GM21576 (cell line): ENCODE measurements around the gene UBQLN4.

Experiments
- ATAC-seq: cut with Tn5 transposase; IDR thresholded peaks from one replicate; pipeline ENCODE4 v1.9.1; 2021; ENCODE audit warnings: mild to moderate bottlenecking, moderate library complexity; ENCODE audit not compliant: unreplicated experiment

Gene UBQLN4

GRCh38 chr1:156020293-156021092, 33.1 kb downstream of the UBQLN4 start, which contains the start of gene SSR2:
Gene SSR2, minus strand, starts transcription at chr1:156020951. Its CDS starts 784 bp downstream, at chr1:156020167.
- peak; percentile 98 for ATAC-seq

- no peak for ATAC-seq
These were observed 33.7 kb downstream of the UBQLN4 start for GRCh38 chr1:156019946-156020292.

- no peak for ATAC-seq
These were observed 38.8 kb downstream of the UBQLN4 start for GRCh38 chr1:156014829-156015228.

- ATAC-seq: peak; percentile 49
These were observed 41.4 kb downstream of the UBQLN4 start for GRCh38 chr1:156012051-156012817.

GRCh38 chr1:156009404-156009803, 44.2 kb downstream of the UBQLN4 start:
- ATAC-seq: no peak

GRCh38 chr1:156006666-156007376, 46.8 kb downstream of the UBQLN4 start:
- no peak for ATAC-seq

- ATAC-seq: no peak
These were observed 48.6 kb downstream of the UBQLN4 start for GRCh38 chr1:156004843-156005584.

GRCh38 chr1:156003923-156004188, 49.7 kb downstream of the UBQLN4 start:
- ATAC-seq: no peak

- no peak for ATAC-seq
These were observed 51.2 kb downstream of the UBQLN4 start for GRCh38 chr1:156002188-156002911.

- ATAC-seq: no peak
These were observed 51.9 kb downstream of the UBQLN4 start for GRCh38 chr1:156001662-156002171.

GRCh38 chr1:156001021-156001661, 52.5 kb downstream of the UBQLN4 start:
- no peak for ATAC-seq

- no peak for ATAC-seq
These were observed 53.6 kb downstream of the UBQLN4 start for GRCh38 chr1:155999964-156000363.

GRCh38 chr1:155996166-155996565, 57.4 kb downstream of the UBQLN4 start:
- ATAC-seq: no peak

- no peak for ATAC-seq
These were observed 60.0 kb downstream of the UBQLN4 start for GRCh38 chr1:155993595-155993994.

GRCh38 chr1:155990005-155990739, 63.4 kb downstream of the UBQLN4 start:
- no peak for ATAC-seq

GRCh38 chr1:155989242-155990004, 64.2 kb downstream of the UBQLN4 start:
- no peak for ATAC-seq
